Sigmoid colon (tissue), 7 donors: Measurements from ENCODE around the gene MIOX. TPM values are rescaled to one million over a fixed set of nuclear protein-coding genes. Genes with fewer than 3 reads are reported as not detected.

Experiments used
- DNase-seq: peaks from one replicate; pipeline ENCODE4 v3.0.0-alpha.2; 2019
- H3K27ac ChIP-seq, 4 donors: fragments of 200-600 bp; sonication (generic); one replicate each; pipeline ENCODE4 v1.5.1; 2016 to 2019; ENCODE audit warnings: mild to moderate bottlenecking in 1 of 4
- H3K27me3 ChIP-seq, 3 donors: fragments of 200-600 bp; sonication (generic); one replicate each; pipeline ENCODE4 v1.5.1; 2019; ENCODE audit warnings: mild to moderate bottlenecking in 1 of 3
- H3K36me3 ChIP-seq, 4 donors: fragments of 200-600 bp; sonication (generic); one replicate each; pipeline ENCODE4 v1.5.1; 2016 to 2019
- H3K4me1 ChIP-seq, 4 donors: fragments of 200-600 bp; sonication (generic); one replicate each; pipeline ENCODE4 v1.5.1; 2017 to 2019
- H3K4me3 ChIP-seq, 4 donors: fragments of 200-600 bp; sonication (generic); one replicate each; pipeline ENCODE4 v1.5.1; 2017 to 2019; ENCODE audit warnings: mild to moderate bottlenecking in 2 of 4, moderate library complexity in 1 of 4
- H3K9me3 ChIP-seq, 4 donors: fragments of 200-600 bp in 3 of 4; sonication (generic) in 3 of 4; one replicate each; pipeline versions ENCODE4 v1.5.1 to v1.6.1; 2013 to 2019
- EP300 ChIP-seq, 4 donors: sonication (generic); formaldehyde crosslinking; IDR thresholded peaks; one replicate each; pipeline ENCODE4 v1.6.1; 2017; ENCODE audit warnings: antibody characterized with exemption in 4 of 4
- POLR2A ChIP-seq, 2 donors: fragments of 450-650 bp; IDR thresholded peaks; one replicate each; pipeline ENCODE4 v1.6.1; 2016; ENCODE audit warnings: antibody characterized with exemption in 2 of 2, mild to moderate bottlenecking in 2 of 2, moderate library complexity in 2 of 2
- POLR2AphosphoS5 ChIP-seq, 4 donors: sonication (generic); formaldehyde crosslinking; IDR thresholded peaks; one replicate each; pipeline ENCODE4 v1.6.1; 2017; ENCODE audit warnings: antibody characterized with exemption in 4 of 4
- WGBS, 2 donors: extraction: QIAGEN DNeasy Blood & Tissue Kit; methylation state at CpG; one replicate each; pipeline ENCODE4 v1.1.7; 2013; 5-methylcytosine and 5-hydroxymethylcytosine counted together
- intact Hi-C: fragments of 100-400 bp; cut with DNase I; formaldehyde crosslinking; loops from one replicate; pipeline ENCODE4 v1.15.1; 2023
- polyA plus RNA-seq, 3 donors: library from polyadenylated mRNA; stranded (reverse); fragments of 200-250 nt; gene quantifications; one replicate each; pipeline ENCODE4 v1.2.3, GENCODE V29; 2013
- total RNA-seq, 4 donors: library from RNA; depleted of rRNA; stranded (reverse); fragments of >200 nt; gene quantifications; one replicate each; pipeline ENCODE4 v1.1.0, GENCODE V29; 2016
- TF ChIP-seq, protein P1 (sequence below), 4 experiments: fragments of 450-650 bp in 3 of 4; fragments of 200-600 bp in 1 of 4; IDR thresholded peaks; one replicate each; pipeline ENCODE4 v1.5.1; 2016 to 2019; ENCODE audit warnings: antibody characterized with exemption in 4 of 4, mild to moderate bottlenecking in 3 of 4, moderate library complexity in 2 of 4
- donor health status: healthy with polysubstance abuse.
- donor health status: Bipolar disorder and iron deficiency.
- donor health status: healthy.

The MIOX gene
- total and polyA plus RNA-seq, 7 donors = 0.20 TPM; not detected in 6

DNA sequence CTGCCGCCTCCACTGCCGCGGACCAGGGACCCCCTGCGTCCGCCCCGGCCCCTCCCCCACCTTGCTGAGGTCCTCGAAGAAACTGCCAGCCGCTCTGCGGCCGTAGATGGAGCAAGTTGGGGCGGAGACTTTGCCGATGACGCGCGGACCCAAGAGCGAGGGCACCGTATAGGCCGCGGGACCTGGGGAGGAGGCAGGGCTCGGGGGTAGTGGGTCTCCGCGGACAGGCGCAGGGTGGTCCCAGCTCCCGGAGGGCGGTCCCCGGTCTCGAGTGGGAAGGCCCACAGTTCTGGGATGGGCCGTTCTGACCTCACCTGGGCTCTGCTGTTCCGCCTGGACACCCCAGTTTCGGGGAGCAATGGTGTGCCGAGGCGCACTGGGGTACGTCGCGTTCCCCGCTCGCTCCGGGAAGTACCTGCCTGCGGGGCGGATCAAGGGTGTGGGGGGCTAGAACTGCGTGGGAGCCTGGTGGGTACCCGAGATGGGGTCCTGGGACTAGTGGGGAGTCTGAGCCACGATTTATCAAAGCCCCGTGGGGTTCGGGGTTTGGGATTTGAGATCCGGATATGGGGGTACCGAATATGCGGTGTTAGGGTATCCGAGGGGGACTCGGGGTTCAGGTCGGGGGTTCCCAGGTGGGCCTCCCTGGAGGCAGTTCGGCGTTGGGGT, 44.4 kb downstream of the MIOX start:
- H3K27me3 ChIP-seq = peaks cover 33 to 74% (median 63%) of the 10 kb centered on the region in 3 donors
- intact Hi-C loops = no loop called here
- DNase-seq = peak; percentile 94
- 1 to 2% methylated on average over 53 of the region's 53 CpGs for WGBS, 2 donors
- no peaks in the 10 kb centered on the region for H3K36me3 ChIP-seq
- peak overlapping the region; percentile 39 to 54 (median 50) for H3K4me3 ChIP-seq
- TF ChIP-seq, protein P1, sequence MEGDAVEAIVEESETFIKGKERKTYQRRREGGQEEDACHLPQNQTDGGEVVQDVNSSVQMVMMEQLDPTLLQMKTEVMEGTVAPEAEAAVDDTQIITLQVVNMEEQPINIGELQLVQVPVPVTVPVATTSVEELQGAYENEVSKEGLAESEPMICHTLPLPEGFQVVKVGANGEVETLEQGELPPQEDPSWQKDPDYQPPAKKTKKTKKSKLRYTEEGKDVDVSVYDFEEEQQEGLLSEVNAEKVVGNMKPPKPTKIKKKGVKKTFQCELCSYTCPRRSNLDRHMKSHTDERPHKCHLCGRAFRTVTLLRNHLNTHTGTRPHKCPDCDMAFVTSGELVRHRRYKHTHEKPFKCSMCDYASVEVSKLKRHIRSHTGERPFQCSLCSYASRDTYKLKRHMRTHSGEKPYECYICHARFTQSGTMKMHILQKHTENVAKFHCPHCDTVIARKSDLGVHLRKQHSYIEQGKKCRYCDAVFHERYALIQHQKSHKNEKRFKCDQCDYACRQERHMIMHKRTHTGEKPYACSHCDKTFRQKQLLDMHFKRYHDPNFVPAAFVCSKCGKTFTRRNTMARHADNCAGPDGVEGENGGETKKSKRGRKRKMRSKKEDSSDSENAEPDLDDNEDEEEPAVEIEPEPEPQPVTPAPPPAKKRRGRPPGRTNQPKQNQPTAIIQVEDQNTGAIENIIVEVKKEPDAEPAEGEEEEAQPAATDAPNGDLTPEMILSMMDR (IDR thresholded peaks at IDR 0.05) = no peak
- TF ChIP-seq POLR2AphosphoS5 (IDR thresholded peaks at IDR 0.05) (peak; percentile 68 to 90 (median 73)), POLR2A (IDR thresholded peaks at IDR 0.05) (peak; percentile 44 to 71)
- peaks cover 0 to 57% (median 45%) of the 10 kb centered on the region in 4 donors for H3K4me1 ChIP-seq
- peak overlapping the region; percentile 73 to 93 (median 81) for H3K27ac ChIP-seq
- H3K9me3 ChIP-seq = no peaks in the 10 kb centered on the region

DNA sequence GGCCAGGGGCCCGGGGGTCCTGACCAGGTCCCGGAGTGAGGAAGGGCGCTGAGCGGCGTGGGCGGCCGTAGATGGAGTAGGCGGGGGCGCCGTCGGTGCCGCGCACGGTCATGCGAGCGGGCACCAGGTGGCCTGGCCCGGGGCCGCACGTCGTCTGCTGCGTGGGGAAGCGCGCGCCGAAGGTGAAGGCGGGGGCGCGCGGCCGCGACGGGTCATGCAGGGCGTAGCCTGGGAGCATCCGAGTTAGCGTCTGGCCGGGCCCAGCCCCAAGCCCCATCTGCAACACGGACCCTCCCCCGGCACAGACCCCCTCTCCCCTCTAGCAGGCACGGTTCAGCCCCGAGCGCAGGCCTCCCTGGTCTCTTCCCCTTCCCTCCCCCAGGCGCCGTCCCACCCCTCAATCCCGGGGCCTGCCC, 44.9 kb downstream of the MIOX start:
- DNase-seq = no peak
- H3K27ac ChIP-seq = peak overlapping the region; percentile 73 to 93 (median 81)
- H3K36me3 ChIP-seq = no peaks in the 10 kb centered on the region
- intact Hi-C loops = no loop called here
- H3K27me3 ChIP-seq = peaks cover 33 to 79% (median 63%) of the 10 kb centered on the region in 3 donors
- H3K4me3 ChIP-seq = peak overlapping the region; percentile 39 to 54 (median 50)
- 1% methylated on average over 44 of the region's 44 CpGs for WGBS, 2 donors
- no peaks in the 10 kb centered on the region for H3K9me3 ChIP-seq
- TF ChIP-seq POLR2A (IDR thresholded peaks at IDR 0.05) (no peak), POLR2AphosphoS5 (IDR thresholded peaks at IDR 0.05) (peak in 1 of 4 donors; percentile 5), EP300 (IDR thresholded peaks at IDR 0.05) (no peak)
- TF ChIP-seq, protein P1 (IDR thresholded peaks at IDR 0.05) = no peak
- H3K4me1 ChIP-seq = peaks cover 0 to 52% (median 40%) of the 10 kb centered on the region in 4 donors

DNA sequence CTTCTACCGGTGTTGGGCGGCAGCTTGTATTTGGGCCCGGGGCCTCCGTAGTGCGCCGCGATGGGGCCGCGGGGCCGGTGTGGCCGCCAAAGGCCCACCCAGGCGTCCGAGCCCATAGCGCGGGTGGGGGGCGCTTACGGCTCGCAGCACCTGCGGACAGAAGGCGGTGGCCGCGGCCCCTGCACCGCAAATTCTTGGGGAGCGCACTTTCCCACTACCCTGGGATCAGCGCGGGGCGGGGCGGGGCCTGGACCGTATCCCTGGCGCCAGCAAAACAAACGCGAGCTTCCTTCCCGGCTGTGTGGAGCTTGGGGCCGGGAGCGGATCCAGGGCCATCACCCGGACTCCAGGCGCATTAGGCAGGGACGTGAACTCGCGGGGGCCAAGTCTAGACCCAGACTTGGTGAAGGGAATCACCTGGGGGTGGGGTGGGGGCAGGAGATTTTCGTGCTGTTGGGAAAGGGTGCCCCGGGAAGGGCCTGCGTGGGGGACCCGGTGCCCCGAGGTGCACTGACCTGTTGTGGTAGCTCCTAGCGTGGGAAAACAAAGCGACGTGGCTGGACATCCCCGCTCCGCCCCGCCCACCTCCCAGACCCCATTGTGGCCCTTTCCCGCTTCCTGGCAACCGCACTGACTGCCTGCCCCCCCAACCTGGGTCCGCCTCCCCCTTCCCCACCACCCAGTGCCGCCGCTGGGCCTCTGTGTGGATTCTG, 45.5 kb downstream of the MIOX start:
- H3K4me3 ChIP-seq = peak overlapping the region; percentile 39 to 54 (median 50)
- H3K9me3 ChIP-seq = no peaks in the 10 kb centered on the region
- peak; percentile 92 for DNase-seq
- intact Hi-C loops = no loop called here
- peaks cover 33 to 84% (median 63%) of the 10 kb centered on the region in 3 donors for H3K27me3 ChIP-seq
- H3K4me1 ChIP-seq = peaks cover 0 to 46% (median 35%) of the 10 kb centered on the region in 4 donors
- 4% methylated on average over 56 of the region's 56 CpGs for WGBS, 2 donors
- H3K27ac ChIP-seq = peak overlapping the region; percentile 73 to 93 (median 81)
- no peaks in the 10 kb centered on the region for H3K36me3 ChIP-seq
- TF ChIP-seq POLR2AphosphoS5 (IDR thresholded peaks at IDR 0.05) = peak; percentile 37 to 63 (median 46)
- TF ChIP-seq, protein P1 (IDR thresholded peaks at IDR 0.05) = no peak
- peak in 1 of 2 donors; percentile 8 for TF ChIP-seq POLR2A (IDR thresholded peaks at IDR 0.05)
- no peak for TF ChIP-seq EP300 (IDR thresholded peaks at IDR 0.05)

DNA sequence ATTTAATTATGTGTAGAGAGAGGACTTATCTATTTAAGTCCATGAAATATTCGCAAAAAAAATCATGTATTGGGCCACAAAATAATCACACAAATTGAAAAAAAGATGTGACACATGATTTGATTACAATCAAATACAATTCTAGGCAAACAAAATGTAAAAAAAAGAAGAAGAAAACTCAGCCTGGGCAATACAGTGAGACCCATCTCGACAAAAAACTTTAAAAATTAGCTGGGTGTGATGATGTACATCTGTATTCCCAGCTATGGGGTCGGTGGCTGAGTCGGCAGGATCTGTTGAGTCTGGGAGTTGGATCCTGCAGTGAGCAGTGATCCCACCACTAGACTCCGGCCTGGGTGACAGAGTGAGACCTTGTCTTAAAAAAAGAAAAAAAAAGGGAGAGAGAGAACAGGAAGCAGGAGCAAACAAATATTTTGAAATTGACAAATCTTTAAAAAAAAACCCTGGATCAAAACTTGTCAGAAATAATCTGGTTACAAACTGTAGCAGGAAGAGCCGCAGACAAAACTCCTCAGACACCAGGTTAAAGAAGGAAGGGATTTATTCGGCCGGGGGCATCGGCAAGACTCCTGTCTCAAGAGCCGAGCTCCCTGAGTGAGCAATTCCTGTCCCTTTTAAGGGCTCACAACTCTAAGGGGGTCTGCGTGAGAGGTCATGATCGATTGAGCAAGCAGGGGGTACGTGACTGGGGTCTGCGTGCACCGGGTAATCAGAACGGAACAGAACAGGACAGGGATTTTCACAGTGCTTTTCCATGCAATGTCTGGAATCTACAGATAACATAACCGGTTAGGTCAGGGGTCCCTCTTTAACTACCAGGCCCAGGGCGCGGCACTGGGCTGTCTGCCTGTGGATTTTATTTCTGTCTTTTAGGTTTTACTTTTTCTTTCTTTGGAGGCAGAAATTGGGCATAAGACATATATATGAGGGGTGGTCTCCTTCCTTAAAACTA, 46.5 kb downstream of the MIOX start:
- Histone ChIP-seq H3K9me3 (no peaks in the 10 kb centered on the region), H3K4me3 (peak overlapping the region in 1 of 4 donors; percentile 54), H3K36me3 (no peaks in the 10 kb centered on the region), H3K27me3 (peaks cover 33 to 92% (median 63%) of the 10 kb centered on the region in 3 donors), H3K27ac (peak overlapping the region in 3 of 4 donors; percentile 79 to 93 (median 83)), H3K4me1 (peaks cover 0 to 42% (median 33%) of the 10 kb centered on the region in 4 donors)
- TF ChIP-seq, protein P1 (IDR thresholded peaks at IDR 0.05) = no peak
- TF ChIP-seq EP300 (IDR thresholded peaks at IDR 0.05) (no peak), POLR2AphosphoS5 (IDR thresholded peaks at IDR 0.05) (no peak), POLR2A (IDR thresholded peaks at IDR 0.05) (no peak)
- 75 to 83% methylated on average over 19 of the region's 19 CpGs for WGBS, 2 donors
- no peak for DNase-seq
- intact Hi-C loops = no loop called here
